Peyer's patch (tissue), 4 donors: ENCODE measurements around the gene SCNN1A.

Experiments
- CTCF ChIP-seq, 6 experiments: fragments of 450-650 bp in 4 of 6; fragments of 200-600 bp in 2 of 6; sonication (generic) in 1 of 6; IDR thresholded peaks; one replicate each; pipeline ENCODE4 v1.5.1; 2017 to 2019; ENCODE audit warnings: antibody characterized with exemption in 6 of 6, mild to moderate bottlenecking in 3 of 6, moderate library complexity in 1 of 6
- POLR2A ChIP-seq, 2 donors: fragments of 450-650 bp; IDR thresholded peaks; one replicate each; pipeline ENCODE4 v1.5.1; 2017; ENCODE audit warnings: antibody characterized with exemption in 2 of 2, mild to moderate bottlenecking in 2 of 2, moderate library complexity in 2 of 2

- TF ChIP-seq POLR2A (IDR thresholded peaks at IDR 0.05) (no peak), CTCF (IDR thresholded peaks at IDR 0.05) (no peak)
Measured at GRCh38 chr12:6301721-6302120, 73.6 kb downstream of the SCNN1A start.
